Esophagus squamous epithelium (tissue), 4 donors: ENCODE results near the gene SLC25A47.

ENCODE experiments used
- POLR2A ChIP-seq, 4 donors: fragments of 450-650 bp; IDR thresholded peaks; one replicate each; pipeline ENCODE4 v1.6.1; 2017; ENCODE audit warnings: antibody characterized with exemption in 4 of 4, mild to moderate bottlenecking in 4 of 4, moderate library complexity in 3 of 4
- TF ChIP-seq, protein P1 (sequence below), 6 experiments: fragments of 450-650 bp in 4 of 6; fragments of 200-600 bp in 2 of 6; sonication (generic) in 2 of 6; IDR thresholded peaks; one replicate each; pipeline ENCODE4 v1.5.1; 2016 to 2019; ENCODE audit warnings: antibody characterized with exemption in 6 of 6, mild to moderate bottlenecking in 4 of 6, moderate library complexity in 4 of 6

DNA sequence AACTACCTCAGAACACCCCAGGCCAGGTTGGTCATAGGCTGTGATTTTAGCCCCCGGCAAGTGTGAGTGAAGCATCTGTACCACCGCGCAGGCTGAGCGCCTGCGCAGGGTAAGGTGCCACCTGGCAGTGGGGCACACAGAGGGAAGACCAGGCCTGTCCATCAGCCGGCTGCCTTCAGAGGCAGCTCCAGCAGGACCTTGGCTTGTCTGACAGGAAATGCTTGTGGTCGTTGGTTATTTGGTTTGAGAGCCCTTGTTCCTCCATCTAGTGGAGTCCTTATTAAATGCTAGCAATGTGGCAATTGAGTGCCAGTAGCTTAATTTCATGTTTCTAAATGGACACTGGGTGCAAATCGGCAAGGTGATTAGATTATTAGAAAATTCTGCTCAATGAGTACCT is 44.4 kb upstream of the SLC25A47 start:
- TF ChIP-seq, protein P1, sequence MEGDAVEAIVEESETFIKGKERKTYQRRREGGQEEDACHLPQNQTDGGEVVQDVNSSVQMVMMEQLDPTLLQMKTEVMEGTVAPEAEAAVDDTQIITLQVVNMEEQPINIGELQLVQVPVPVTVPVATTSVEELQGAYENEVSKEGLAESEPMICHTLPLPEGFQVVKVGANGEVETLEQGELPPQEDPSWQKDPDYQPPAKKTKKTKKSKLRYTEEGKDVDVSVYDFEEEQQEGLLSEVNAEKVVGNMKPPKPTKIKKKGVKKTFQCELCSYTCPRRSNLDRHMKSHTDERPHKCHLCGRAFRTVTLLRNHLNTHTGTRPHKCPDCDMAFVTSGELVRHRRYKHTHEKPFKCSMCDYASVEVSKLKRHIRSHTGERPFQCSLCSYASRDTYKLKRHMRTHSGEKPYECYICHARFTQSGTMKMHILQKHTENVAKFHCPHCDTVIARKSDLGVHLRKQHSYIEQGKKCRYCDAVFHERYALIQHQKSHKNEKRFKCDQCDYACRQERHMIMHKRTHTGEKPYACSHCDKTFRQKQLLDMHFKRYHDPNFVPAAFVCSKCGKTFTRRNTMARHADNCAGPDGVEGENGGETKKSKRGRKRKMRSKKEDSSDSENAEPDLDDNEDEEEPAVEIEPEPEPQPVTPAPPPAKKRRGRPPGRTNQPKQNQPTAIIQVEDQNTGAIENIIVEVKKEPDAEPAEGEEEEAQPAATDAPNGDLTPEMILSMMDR (IDR thresholded peaks at IDR 0.05), result no peak
- no peak for TF ChIP-seq POLR2A (IDR thresholded peaks at IDR 0.05)
